GM19239 (cell line): ENCODE data around the gene TCF7L2.

ENCODE experiments used
- DNase-seq: peaks from one replicate; pipeline ENCODE4 v3.0.0; 2011; ENCODE audit warnings: low spot score; ENCODE audit not compliant: insufficient read length
- FAIRE-seq: peaks from 2 replicates; lab custom pipeline; 2011; peaks lifted over from hg19 to GRCh38; lab: Jason Lieb, UNC

TCF7L2 gene

DNA sequence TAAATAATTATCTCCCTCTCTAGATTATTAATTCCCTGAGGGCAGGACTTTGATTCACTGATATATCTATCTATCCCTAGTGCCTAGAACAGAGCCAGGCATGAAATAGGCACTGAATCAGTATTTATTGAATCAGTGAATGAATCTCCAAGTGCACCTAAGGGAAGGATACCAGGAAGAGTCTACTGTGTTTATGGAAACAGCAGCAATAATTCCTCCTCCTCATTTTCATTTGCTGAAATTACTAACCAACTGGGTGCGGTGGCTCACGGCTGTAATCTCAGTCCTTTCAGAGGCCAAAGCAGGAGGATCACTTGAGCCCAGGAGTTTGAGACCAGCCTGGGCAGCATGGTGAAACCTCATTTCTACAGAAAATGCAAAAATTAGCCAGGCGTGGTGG, 161.2 kb downstream of the TCF7L2 start:
- no peak for FAIRE-seq
- no peak for DNase-seq

- FAIRE-seq (no peak), DNase-seq (no peak)
Measured at GRCh38 chr10:113111900-113112853, 162.1 kb downstream of the TCF7L2 start.

DNA sequence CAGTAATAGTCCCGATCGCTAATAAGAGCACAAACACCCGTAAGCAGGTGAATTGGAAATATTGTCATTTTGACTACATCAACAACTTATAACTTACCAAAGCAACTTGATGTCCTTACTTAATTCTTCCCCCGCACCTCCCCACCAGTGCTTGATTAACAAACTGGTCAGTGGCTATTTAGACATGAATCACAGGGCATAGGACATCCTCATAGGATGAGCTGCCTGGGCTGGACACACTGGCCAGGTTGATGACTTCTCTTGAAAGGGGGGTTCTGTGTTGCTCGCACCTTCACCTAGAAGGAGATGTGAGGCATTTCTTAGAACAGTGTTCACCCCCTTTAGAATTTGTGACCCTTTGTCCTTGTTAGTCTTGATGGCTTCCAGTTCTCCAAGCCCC, 163.2 kb downstream of the TCF7L2 start:
- no peak for FAIRE-seq
- no peak for DNase-seq

DNA sequence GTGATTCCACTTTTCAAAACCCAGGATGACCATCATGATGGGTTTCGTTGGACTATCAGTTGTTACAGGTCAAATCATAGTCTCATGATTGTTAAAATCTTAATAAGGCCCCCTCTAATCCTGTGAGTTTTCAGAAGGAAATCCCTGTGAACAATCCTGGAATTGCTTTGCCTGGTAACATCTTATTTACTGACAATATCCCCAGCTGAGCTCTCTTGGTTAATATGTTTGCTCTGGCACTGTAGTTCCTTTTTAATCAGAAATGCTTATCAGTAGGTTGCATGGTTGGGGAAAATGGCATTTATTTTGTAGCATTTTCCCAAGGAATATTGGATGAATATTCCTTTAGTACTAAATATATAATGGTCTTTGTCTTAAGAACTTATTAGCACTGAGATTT, 163.9 kb downstream of the TCF7L2 start:
- no peak for FAIRE-seq
- no peak for DNase-seq

DNA sequence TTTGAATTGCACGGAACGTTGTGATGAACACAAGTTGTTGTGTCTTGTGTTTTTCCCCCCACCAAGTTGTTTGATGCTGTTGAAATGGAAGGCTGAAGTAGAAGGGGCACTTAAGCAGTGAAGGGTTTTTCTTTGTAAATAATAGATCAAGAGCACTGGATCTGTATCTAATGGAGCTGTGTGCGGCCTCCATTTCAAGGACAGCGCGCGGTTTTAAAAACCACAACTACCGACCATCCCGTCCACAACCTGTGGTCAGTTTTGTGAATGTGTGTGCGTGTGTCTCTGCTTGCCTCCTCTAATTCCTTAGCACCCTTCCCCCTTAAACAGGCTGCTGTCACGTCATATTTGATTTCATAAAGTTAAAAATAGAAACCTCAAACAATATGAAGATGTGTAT, 165.5 kb downstream of the TCF7L2 start:
- FAIRE-seq (no peak), DNase-seq (no peak)

- FAIRE-seq (no peak), DNase-seq (no peak)
Measured at GRCh38 chr10:113118882-113119281, 168.8 kb downstream of the TCF7L2 start.

- no peak for DNase-seq
- no peak for FAIRE-seq
Measured at GRCh38 chr10:113119801-113120200, 169.8 kb downstream of the TCF7L2 start.

- DNase-seq: no peak
Measured at GRCh38 chr10:113121153-113121552, 171.1 kb downstream of the TCF7L2 start.

GRCh38 chr10:113122947-113123346, 172.9 kb downstream of the TCF7L2 start:
- no peak for FAIRE-seq
- no peak for DNase-seq

More at GRCh38 chr10:113121153-113121552, 171.1 kb downstream of the TCF7L2 start:
- no peak for FAIRE-seq

- no peak for FAIRE-seq
Measured at GRCh38 chr10:113124724-113125123, 174.7 kb downstream of the TCF7L2 start.

DNA sequence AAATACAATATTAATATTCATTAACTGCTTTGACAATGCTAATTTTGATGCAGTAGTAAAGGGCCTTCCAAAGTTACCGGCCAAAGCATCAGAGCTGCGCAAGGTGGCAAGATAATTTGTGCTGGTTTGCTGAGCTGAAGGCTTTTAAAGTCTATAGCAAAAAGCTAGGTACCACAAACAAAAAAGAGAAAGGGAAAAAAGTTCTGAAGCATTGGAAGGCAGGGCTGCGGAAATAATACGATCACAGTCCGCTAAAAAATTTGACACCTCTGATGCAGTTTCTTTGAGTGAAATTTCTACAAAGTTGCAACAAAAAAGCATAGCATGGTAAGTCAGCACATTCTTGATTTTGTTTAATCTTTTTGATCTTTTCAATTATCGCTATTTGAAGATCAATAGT, 175.6 kb downstream of the TCF7L2 start:
- no peak for DNase-seq
- no peak for FAIRE-seq

More at GRCh38 chr10:113124724-113125123, 174.7 kb downstream of the TCF7L2 start:
- no peak for DNase-seq

GRCh38 chr10:113126229-113127201, 176.5 kb downstream of the TCF7L2 start:
- no peak for FAIRE-seq

DNA sequence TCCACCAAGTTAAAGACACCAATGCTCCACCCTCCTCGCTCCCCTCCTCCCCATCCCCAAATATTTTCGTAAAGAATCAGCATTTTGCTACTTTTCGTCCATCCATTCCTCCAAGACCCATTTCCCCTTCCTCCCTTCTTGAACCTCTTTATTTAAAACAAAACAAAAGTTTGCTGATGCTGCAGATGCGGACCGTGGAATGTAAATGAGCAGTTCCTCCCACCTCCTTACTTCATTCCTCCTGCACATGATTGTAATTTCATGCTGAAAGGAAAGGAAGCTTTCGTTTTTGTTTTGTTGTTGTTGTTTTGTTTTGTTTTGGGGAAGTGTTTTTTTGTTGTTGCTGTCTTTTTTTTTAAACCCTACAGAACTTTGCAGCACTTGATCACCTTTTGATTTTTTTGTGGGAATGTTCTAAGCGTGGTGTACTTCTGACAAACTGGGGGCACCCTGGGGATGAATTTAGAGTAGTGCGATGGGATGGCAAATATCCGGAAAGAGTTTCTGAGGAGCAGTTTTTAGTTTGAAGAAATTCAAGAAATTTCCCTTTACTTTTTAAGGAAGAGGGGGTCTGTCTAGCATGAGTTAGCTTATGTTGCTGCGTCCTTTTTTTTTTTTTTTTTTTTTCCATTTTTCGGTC, 177.3 kb downstream of the TCF7L2 start:
- no peak for FAIRE-seq
- no peak for DNase-seq

More at GRCh38 chr10:113126229-113127201, 176.5 kb downstream of the TCF7L2 start:
- peak; percentile 35 for DNase-seq

DNA sequence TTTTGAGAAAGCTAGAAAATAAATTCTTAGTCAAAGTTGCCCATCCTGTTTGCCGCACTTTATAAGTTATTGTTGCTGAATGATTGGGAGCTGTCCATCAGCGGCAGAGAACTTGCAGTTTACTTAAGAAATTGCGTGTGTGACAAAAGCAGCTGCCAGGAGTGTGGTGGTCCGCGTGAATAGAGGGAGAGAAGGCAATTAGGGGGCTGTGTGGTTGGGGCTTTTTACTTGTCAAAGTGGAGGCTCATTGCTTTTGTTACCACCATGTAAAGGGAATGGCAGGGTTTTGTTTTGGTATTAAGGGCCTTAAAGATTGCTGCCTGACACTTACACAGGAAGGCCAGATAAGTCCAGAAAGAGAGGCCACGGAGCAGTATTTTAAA, 177.8 kb downstream of the TCF7L2 start:
- no peak for FAIRE-seq
- DNase-seq: no peak

- no peak for FAIRE-seq
- no peak for DNase-seq
Measured at GRCh38 chr10:113128450-113129070, 178.5 kb downstream of the TCF7L2 start.

DNA sequence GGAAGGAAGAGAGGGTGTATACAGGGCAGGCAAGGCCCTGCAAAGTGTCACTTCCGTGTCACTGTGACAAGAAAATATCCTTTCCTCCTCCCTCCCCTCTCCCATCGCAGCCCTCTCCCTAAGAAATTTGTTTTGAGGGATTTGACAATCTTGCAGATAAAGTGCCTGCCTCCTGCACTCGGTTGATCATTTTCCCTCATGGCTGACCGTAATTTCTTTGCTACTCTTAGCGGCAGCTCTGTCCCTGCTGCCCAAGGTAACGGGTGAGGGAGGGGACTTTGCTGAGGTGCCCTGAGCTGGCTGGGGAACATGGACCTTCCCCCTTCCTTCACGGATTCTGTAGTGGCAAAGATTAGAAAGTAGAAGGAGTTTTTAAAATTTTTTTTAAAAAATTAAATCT, 179.1 kb downstream of the TCF7L2 start:
- DNase-seq (no peak), FAIRE-seq (no peak)

GRCh38 chr10:113130014-113130641, 180.1 kb downstream of the TCF7L2 start:
- DNase-seq: no peak
- no peak for FAIRE-seq

DNA sequence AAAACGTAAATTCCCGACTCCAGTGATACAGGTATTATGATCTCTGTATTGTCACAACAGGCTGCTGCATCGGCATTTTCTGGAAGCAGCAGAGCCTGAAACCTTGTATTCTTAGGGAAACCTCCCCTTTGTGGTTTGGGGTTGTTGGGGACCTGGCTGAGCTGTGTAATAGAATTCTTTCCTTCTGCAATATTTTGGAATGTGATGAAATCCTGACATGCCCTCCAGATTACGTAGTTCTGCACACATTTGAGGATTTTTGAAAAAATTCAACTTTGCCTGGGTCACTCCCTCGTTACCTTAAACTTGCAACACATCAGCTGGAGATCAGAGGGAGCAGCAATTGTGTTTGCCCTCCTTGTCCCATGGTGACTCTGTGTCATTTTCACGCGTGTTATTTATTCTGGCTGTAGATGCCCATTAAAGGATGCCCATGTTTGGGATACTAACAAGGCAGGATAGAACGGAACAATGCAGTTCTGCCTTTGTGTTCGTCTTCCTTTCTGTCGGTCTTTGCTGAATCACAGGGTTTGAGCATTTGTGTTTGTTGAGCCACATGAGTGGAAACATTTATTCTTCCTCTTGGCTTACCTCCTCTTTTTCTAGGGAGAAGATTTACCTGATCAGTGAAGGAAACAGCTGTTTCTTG, 181.7 kb downstream of the TCF7L2 start:
- DNase-seq (no peak), FAIRE-seq (no peak)

GRCh38 chr10:113132591-113133121, 182.6 kb downstream of the TCF7L2 start:
- no peak for FAIRE-seq
- no peak for DNase-seq
